Hepatocyte (in vitro differentiated cells): ENCODE measurements around the gene EEF1E1. TPM values are rescaled to one million over a fixed set of nuclear protein-coding genes. Genes with fewer than 3 reads are reported as not detected.

ENCODE experiments used
- DNase-seq: peaks from one replicate; pipeline ENCODE4 v3.0.0-alpha.2; 2016; ENCODE audit warnings: low spot score
- H2AFZ ChIP-seq: fragments of 200-600 bp; sonication (generic); 2 replicates; pipeline ENCODE4 v1.6.0; 2016; ENCODE audit warnings: antibody characterized with exemption, mild to moderate bottlenecking
- H3K27ac ChIP-seq: fragments of 200-600 bp; sonication (generic); 2 replicates; pipeline ENCODE4 v1.5.1; 2016; ENCODE audit warnings: mild to moderate bottlenecking
- H3K27me3 ChIP-seq: fragments of 200-600 bp; sonication (generic); 2 replicates; pipeline ENCODE4 v1.6.1; 2016
- H3K36me3 ChIP-seq: fragments of 200-600 bp; sonication (generic); replicated peaks from 2 replicates; pipeline ENCODE4 v1.5.1; 2016; ENCODE audit warnings: low read depth; ENCODE audit not compliant: insufficient read depth
- H3K4me1 ChIP-seq: fragments of 200-600 bp; sonication (generic); 2 replicates; pipeline ENCODE4 v1.5.1; 2016; ENCODE audit warnings: mild to moderate bottlenecking, moderate library complexity; ENCODE audit not compliant: insufficient read depth
- H3K4me2 ChIP-seq: fragments of 200-600 bp; sonication (generic); 2 replicates; pipeline ENCODE4 v1.6.0; 2016
- H3K4me3 ChIP-seq: fragments of 200-600 bp; sonication (generic); 2 replicates; pipeline ENCODE4 v1.5.1; 2016; ENCODE audit warnings: mild to moderate bottlenecking
- H3K79me2 ChIP-seq: fragments of 200-600 bp; sonication (generic); 2 replicates; pipeline ENCODE4 v1.6.0; 2017; ENCODE audit warnings: mild to moderate bottlenecking
- H3K9me2 ChIP-seq: fragments of 200-600 bp; sonication (generic); replicated peaks from 2 replicates; pipeline ENCODE4 v1.6.0; 2017; ENCODE audit warnings: mild to moderate bottlenecking; ENCODE audit not compliant: insufficient read depth
- H3K9me3 ChIP-seq: fragments of 200-600 bp; sonication (generic); 2 replicates; pipeline ENCODE4 v1.5.1; 2016; ENCODE audit warnings: low read depth, mild to moderate bottlenecking
- H4K20me1 ChIP-seq: fragments of 200-600 bp; sonication (generic); 2 replicates; pipeline ENCODE4 v1.6.0; 2016; ENCODE audit warnings: mild to moderate bottlenecking; ENCODE audit not compliant: insufficient read depth, poor library complexity, severe bottlenecking
- EZH2 ChIP-seq: fragments of 200-600 bp; sonication (generic); IDR thresholded peaks from 2 replicates; pipeline ENCODE4 v1.6.1; 2016; ENCODE audit warnings: antibody characterized with exemption, mild to moderate bottlenecking, borderline replicate concordance
- EZH2phosphoT487 ChIP-seq: fragments of 200-600 bp; sonication (generic); IDR thresholded peaks from one replicate; pipeline ENCODE4 v1.6.1; 2018; ENCODE audit warnings: antibody characterized with exemption, mild to moderate bottlenecking, low read depth, moderate library complexity; ENCODE audit not compliant: unreplicated experiment, severe bottlenecking
- WGBS: methylation state at CpG from one replicate; pipeline ENCODE4 v1.1.6; 2016; ENCODE audit warnings: low lambda C conversion rate; ENCODE audit errors: missing lambda C conversion rate; 5-methylcytosine and 5-hydroxymethylcytosine counted together
- polyA plus RNA-seq: library from polyadenylated mRNA; unstranded; fragments of >200 nt; fragmentation: Nextera tagmentation; extraction: Ambion mirVana; gene quantifications from 2 replicates; pipeline ENCODE4 v1.2.1, GENCODE V29; 2016
- total RNA-seq: library from RNA; depleted of rRNA; stranded (reverse); fragments of >200 nt; gene quantifications from 2 replicates; pipeline ENCODE4 v1.2.3, GENCODE V29; 2014
- TF ChIP-seq, protein P1 (sequence below): fragments of 200-600 bp; sonication (generic); IDR thresholded peaks from 2 replicates; pipeline ENCODE4 v1.5.1; 2016; ENCODE audit warnings: antibody characterized with exemption, mild to moderate bottlenecking; ENCODE audit not compliant: poor library complexity

The EEF1E1 gene
- total and polyA plus RNA-seq, 2 experiments from 2014 or later: 47.8 to 63.4 TPM

DNA sequence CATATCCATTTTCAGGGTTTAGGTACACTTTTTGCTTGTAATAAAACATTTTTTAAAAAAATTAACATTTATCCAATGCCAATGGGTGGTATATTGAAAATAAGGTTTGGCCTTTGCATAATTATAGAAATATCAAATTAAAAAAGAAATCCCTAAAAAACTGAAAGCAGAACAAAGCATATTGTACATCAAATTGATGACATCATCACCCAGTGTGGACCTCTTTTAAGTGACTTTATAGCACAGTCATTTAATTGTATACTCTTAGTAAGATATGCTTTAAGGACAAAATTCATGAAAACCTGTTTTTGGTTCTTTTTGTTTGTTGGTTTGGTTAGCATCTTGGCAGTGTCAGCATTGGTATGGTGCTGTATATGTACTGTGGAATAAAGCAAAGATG, 1.4 kb upstream of the EEF1E1 start:
- Histone ChIP-seq H3K79me2 (peaks cover 31% of the 10 kb centered on the region), H3K4me2 (no peak overlapping the region), H3K27ac (no peak overlapping the region), H3K36me3 (no peaks in the 10 kb centered on the region), H3K9me2 (no peaks in the 10 kb centered on the region), H3K4me1 (peaks cover 5% of the 10 kb centered on the region), H2AFZ (no peak overlapping the region), H3K9me3 (no peaks in the 10 kb centered on the region), H3K4me3 (no peak overlapping the region), H3K27me3 (no peaks in the 10 kb centered on the region), H4K20me1 (no peaks in the 10 kb centered on the region)
- DNase-seq: no peak
- no peak for TF ChIP-seq EZH2
- TF ChIP-seq, protein P1, sequence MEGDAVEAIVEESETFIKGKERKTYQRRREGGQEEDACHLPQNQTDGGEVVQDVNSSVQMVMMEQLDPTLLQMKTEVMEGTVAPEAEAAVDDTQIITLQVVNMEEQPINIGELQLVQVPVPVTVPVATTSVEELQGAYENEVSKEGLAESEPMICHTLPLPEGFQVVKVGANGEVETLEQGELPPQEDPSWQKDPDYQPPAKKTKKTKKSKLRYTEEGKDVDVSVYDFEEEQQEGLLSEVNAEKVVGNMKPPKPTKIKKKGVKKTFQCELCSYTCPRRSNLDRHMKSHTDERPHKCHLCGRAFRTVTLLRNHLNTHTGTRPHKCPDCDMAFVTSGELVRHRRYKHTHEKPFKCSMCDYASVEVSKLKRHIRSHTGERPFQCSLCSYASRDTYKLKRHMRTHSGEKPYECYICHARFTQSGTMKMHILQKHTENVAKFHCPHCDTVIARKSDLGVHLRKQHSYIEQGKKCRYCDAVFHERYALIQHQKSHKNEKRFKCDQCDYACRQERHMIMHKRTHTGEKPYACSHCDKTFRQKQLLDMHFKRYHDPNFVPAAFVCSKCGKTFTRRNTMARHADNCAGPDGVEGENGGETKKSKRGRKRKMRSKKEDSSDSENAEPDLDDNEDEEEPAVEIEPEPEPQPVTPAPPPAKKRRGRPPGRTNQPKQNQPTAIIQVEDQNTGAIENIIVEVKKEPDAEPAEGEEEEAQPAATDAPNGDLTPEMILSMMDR: no peak
- TF ChIP-seq EZH2phosphoT487: no peak

DNA sequence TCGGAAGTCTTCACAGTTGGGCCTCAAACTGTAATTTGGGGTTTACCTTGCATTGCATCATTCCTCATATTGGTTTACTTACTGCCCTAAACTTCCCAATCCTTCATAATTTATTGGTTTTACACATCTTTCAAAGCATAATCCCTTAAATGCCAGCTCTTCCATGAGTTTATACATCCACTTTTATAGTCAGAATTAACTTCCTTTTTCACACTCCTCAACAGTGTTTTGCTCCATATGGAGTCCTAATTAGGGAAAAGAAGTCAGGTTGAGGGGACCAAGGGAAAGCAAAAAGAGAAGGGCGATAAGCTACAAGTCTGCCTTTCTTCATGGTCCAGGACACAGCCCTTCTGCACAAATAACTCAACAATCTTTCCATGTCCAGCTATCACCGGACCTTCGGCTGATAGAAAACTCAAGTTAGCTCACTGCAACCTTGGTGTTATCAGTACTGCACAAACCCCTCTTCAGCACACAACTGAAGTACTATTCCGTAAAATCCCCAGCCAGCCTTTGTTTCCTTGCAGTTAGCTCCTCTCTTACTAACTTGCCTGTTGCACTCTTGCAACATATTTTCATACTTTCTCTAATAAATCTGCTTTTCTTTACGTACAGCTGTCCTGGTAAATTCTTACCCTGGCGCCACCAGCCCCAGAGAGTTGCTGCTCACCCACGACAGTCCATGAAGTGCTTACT, 2.0 kb downstream of the EEF1E1 start:
- no peak overlapping the region for H3K4me3 ChIP-seq

DNA sequence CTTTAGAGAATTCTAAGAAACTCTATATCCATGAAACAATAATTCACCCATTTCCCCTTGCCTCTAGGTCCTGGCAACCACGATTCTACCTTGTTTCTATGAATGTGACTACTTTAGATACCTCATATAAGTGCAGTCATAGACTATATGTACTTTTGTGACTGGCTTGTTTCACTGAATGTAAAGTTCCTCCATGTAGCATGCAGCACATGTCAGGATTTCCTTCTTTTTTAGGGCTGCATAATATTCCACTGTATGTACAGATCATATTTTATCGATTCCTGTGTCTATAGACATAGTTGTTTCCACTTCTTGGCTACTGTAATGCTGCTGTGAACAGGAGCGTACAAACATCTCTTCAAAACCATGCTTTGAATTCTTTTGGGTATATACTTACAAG, 11.7 kb downstream of the EEF1E1 start:
- Histone ChIP-seq H3K9me3 (no peaks in the 10 kb centered on the region), H3K4me2 (no peak overlapping the region), H3K4me3 (no peak overlapping the region), H3K27ac (no peak overlapping the region), H4K20me1 (no peaks in the 10 kb centered on the region), H3K79me2 (no peaks in the 10 kb centered on the region), H3K36me3 (no peaks in the 10 kb centered on the region), H2AFZ (no peak overlapping the region), H3K27me3 (no peaks in the 10 kb centered on the region), H3K9me2 (no peaks in the 10 kb centered on the region), H3K4me1 (no peaks in the 10 kb centered on the region)
- WGBS: 100% methylated on average over 3 of the region's 3 CpGs
- no peak for TF ChIP-seq EZH2
- TF ChIP-seq, protein P1: no peak
- TF ChIP-seq EZH2phosphoT487: no peak
- DNase-seq: no peak

More for the DNA sequence above, 2.0 kb downstream of the EEF1E1 start:
- no peaks in the 10 kb centered on the region for H3K9me3 ChIP-seq
- no peaks in the 10 kb centered on the region for H3K9me2 ChIP-seq
- H2AFZ ChIP-seq: no peak overlapping the region
- H3K4me1 ChIP-seq: peaks cover 5% of the 10 kb centered on the region
- H3K27me3 ChIP-seq: no peaks in the 10 kb centered on the region
- peaks cover 51% of the 10 kb centered on the region for H3K79me2 ChIP-seq
- WGBS: 90% methylated on average over 8 of the region's 8 CpGs
- DNase-seq: no peak
- TF ChIP-seq EZH2phosphoT487: no peak
- TF ChIP-seq EZH2: no peak
- TF ChIP-seq, protein P1: no peak
- no peaks in the 10 kb centered on the region for H3K36me3 ChIP-seq
- H4K20me1 ChIP-seq: no peaks in the 10 kb centered on the region
- no peak overlapping the region for H3K27ac ChIP-seq
- H3K4me2 ChIP-seq: peak overlapping the region; percentile 38

DNA sequence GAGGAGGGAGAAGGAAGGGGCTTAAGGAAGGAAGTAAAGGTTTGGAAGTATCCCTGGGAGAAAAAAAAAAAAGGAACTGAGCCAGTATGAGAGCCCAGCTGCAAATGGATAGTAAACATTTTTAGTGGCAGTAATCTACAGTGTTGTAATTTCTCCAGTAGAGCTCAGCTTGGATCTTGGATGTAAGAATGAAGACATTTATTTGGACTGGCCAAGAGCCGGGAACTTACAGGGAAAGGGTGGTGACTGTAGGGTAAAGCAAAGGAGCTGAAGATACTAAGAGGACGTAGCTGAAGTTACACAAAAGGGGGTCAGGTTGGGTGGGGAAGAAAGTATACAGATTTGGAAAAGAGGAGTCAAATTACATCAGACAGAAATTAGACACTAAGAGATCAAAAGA, 13.5 kb downstream of the EEF1E1 start:
- Histone ChIP-seq H2AFZ (no peak overlapping the region), H3K4me1 (peaks cover 7% of the 10 kb centered on the region), H3K4me3 (no peak overlapping the region), H3K4me2 (no peak overlapping the region), H3K9me3 (no peaks in the 10 kb centered on the region), H3K27ac (no peak overlapping the region), H3K36me3 (no peaks in the 10 kb centered on the region), H3K9me2 (no peaks in the 10 kb centered on the region), H3K27me3 (no peaks in the 10 kb centered on the region), H3K79me2 (no peaks in the 10 kb centered on the region), H4K20me1 (no peaks in the 10 kb centered on the region)
- WGBS: 98% methylated on average over 2 of the region's 2 CpGs
- TF ChIP-seq, protein P1: no peak
- DNase-seq: no peak
